Neural cell (in vitro differentiated cells): ENCODE results near the gene TMC1. TPM values are rescaled to one million over a fixed set of nuclear protein-coding genes. Genes with fewer than 3 reads are reported as not detected.

Experiments used
- H2AFZ ChIP-seq: fragments of 200-600, 300-800 bp; sonication (generic), shearing (Covaris generic); 2 replicates; pipeline ENCODE4 v1.6.0; 2014; ENCODE audit warnings: low read depth, mild to moderate bottlenecking, antibody characterized with exemption, low read length, moderate library complexity
- H3F3A ChIP-seq: fragments of 200-600 bp; shearing (Covaris generic); 2 replicates; pipeline ENCODE4 v1.6.1; 2016; ENCODE audit warnings: mild to moderate bottlenecking, moderate library complexity, mixed read lengths, antibody characterized with exemption, low read length; ENCODE audit not compliant: insufficient read depth, poor library complexity, severe bottlenecking
- H3K27ac ChIP-seq: fragments of 200-600, 300-800 bp; sonication (generic), shearing (Covaris generic); 2 replicates; pipeline ENCODE4 v1.5.1; 2014; ENCODE audit warnings: mild to moderate bottlenecking, low read length, moderate library complexity
- H3K27me3 ChIP-seq: fragments of 300-800, 200-600 bp; sonication (generic), shearing (Covaris generic); 2 replicates; pipeline ENCODE4 v1.6.0; 2014; ENCODE audit warnings: mild to moderate bottlenecking, low read depth, low read length, moderate library complexity; ENCODE audit not compliant: insufficient read depth
- H3K36me3 ChIP-seq: fragments of 300-800, 200-600 bp; sonication (generic), shearing (Covaris generic); 2 replicates; pipeline ENCODE4 v1.5.1; 2014; ENCODE audit warnings: mild to moderate bottlenecking, antibody characterized with exemption, low read length, moderate library complexity; ENCODE audit not compliant: insufficient read depth
- H3K4me2 ChIP-seq: fragments of 300-800, 200-600 bp; sonication (generic), shearing (Covaris generic); 2 replicates; pipeline ENCODE4 v1.6.0; 2014; ENCODE audit warnings: mild to moderate bottlenecking, low read length
- H3K4me3 ChIP-seq: fragments of 300-800, 200-600 bp; sonication (generic), shearing (Covaris generic); 2 replicates; pipeline ENCODE4 v1.5.1; 2014; ENCODE audit warnings: mild to moderate bottlenecking, low read length, moderate library complexity
- H3K79me2 ChIP-seq: fragments of 200-600 bp; shearing (Covaris generic); replicated peaks from 2 replicates; pipeline ENCODE4 v1.6.0; 2014; ENCODE audit warnings: mild to moderate bottlenecking, low read length, moderate library complexity; ENCODE audit not compliant: insufficient read depth
- H3K9ac ChIP-seq: fragments of 300-800, 200-600 bp; sonication (generic), shearing (Covaris generic); 2 replicates; pipeline ENCODE4 v1.6.1; 2016; ENCODE audit warnings: mild to moderate bottlenecking, low read length, mixed read lengths
- H3K9me2 ChIP-seq: fragments of 200-600 bp; shearing (Covaris generic); 2 replicates; pipeline ENCODE4 v1.6.1; 2016; ENCODE audit warnings: mild to moderate bottlenecking, low read length, mixed read lengths; ENCODE audit not compliant: insufficient read depth
- H3K9me3 ChIP-seq: fragments of 200-600, 300-800 bp; sonication (generic), shearing (Covaris generic); 2 replicates; pipeline ENCODE4 v1.6.1; 2016; ENCODE audit warnings: mild to moderate bottlenecking, mixed run types, low read length, moderate library complexity, mixed read lengths
- H4K20me1 ChIP-seq: fragments of 200-600 bp; shearing (Covaris generic); 2 replicates; pipeline ENCODE4 v1.6.1; 2016; ENCODE audit warnings: mild to moderate bottlenecking, mixed run types; ENCODE audit not compliant: insufficient read depth
- CTCF ChIP-seq: fragments of 450-650 bp; IDR thresholded peaks from 2 replicates; pipeline ENCODE4 v1.5.1; 2014; ENCODE audit warnings: antibody characterized with exemption, mild to moderate bottlenecking, moderate library complexity; ENCODE audit not compliant: poor library complexity, severe bottlenecking
- EP300 ChIP-seq: fragments of 450-650 bp; conservative IDR thresholded peaks from 2 replicates; pipeline ENCODE4 v1.6.1; 2014; ENCODE audit warnings: antibody characterized with exemption, mild to moderate bottlenecking, moderate library complexity; ENCODE audit not compliant: poor library complexity, severe bottlenecking
- EZH2 ChIP-seq: fragments of 200-600, 300-800 bp; shearing (Covaris generic), sonication (generic); IDR thresholded peaks from 2 replicates; pipeline ENCODE4 v1.6.1; 2014; ENCODE audit warnings: antibody characterized with exemption, low read length, borderline replicate concordance, mild to moderate bottlenecking; ENCODE audit not compliant: insufficient read depth, poor library complexity, severe bottlenecking
- MXI1 ChIP-seq: fragments of 450-650 bp; conservative IDR thresholded peaks from 2 replicates; pipeline ENCODE4 v1.6.1; 2014; ENCODE audit warnings: antibody characterized with exemption, mild to moderate bottlenecking; ENCODE audit not compliant: poor library complexity, severe bottlenecking
- POLR2AphosphoS5 ChIP-seq: IDR thresholded peaks from 2 replicates; pipeline ENCODE4 v1.6.1; 2012
- RAD21 ChIP-seq: fragments of 450-650 bp; conservative IDR thresholded peaks from 2 replicates; pipeline ENCODE4 v1.6.1; 2014; ENCODE audit warnings: antibody characterized with exemption, mild to moderate bottlenecking, moderate library complexity
- SMC3 ChIP-seq: fragments of 450-650 bp; conservative IDR thresholded peaks from 2 replicates; pipeline ENCODE4 v1.6.1; 2014; ENCODE audit warnings: antibody characterized with exemption, mild to moderate bottlenecking, moderate library complexity; ENCODE audit not compliant: poor library complexity
- TAF1 ChIP-seq: IDR thresholded peaks from 2 replicates; pipeline ENCODE4 v1.6.1; 2012; ENCODE audit warnings: low read depth
- polyA plus RNA-seq: library from polyadenylated mRNA; depleted of rRNA; stranded (reverse); fragments of >200 nt; gene quantifications from 2 replicates; pipeline ENCODE4 v1.2.3, GENCODE V29; 2014
- TF ChIP-seq, protein P1 (sequence below): IDR thresholded peaks from 2 replicates; pipeline ENCODE4 v1.6.1; 2012; ENCODE audit warnings: borderline replicate concordance

The TMC1 gene
- polyA plus RNA-seq, 1 donor from 2014 or later: not detected

- Histone ChIP-seq H3K36me3 (no peaks in the 10 kb centered on the region), H3K27ac (no peak overlapping the region), H3K9me3 (no peaks in the 10 kb centered on the region), H3K4me3 (no peak overlapping the region), H3K9ac (no peak overlapping the region), H4K20me1 (no peaks in the 10 kb centered on the region), H3K27me3 (no peaks in the 10 kb centered on the region), H3F3A (no peaks in the 10 kb centered on the region), H2AFZ (no peak overlapping the region), H3K4me2 (no peak overlapping the region), H3K79me2 (no peaks in the 10 kb centered on the region), H3K9me2 (no peaks in the 10 kb centered on the region)
- TF ChIP-seq, protein P1, sequence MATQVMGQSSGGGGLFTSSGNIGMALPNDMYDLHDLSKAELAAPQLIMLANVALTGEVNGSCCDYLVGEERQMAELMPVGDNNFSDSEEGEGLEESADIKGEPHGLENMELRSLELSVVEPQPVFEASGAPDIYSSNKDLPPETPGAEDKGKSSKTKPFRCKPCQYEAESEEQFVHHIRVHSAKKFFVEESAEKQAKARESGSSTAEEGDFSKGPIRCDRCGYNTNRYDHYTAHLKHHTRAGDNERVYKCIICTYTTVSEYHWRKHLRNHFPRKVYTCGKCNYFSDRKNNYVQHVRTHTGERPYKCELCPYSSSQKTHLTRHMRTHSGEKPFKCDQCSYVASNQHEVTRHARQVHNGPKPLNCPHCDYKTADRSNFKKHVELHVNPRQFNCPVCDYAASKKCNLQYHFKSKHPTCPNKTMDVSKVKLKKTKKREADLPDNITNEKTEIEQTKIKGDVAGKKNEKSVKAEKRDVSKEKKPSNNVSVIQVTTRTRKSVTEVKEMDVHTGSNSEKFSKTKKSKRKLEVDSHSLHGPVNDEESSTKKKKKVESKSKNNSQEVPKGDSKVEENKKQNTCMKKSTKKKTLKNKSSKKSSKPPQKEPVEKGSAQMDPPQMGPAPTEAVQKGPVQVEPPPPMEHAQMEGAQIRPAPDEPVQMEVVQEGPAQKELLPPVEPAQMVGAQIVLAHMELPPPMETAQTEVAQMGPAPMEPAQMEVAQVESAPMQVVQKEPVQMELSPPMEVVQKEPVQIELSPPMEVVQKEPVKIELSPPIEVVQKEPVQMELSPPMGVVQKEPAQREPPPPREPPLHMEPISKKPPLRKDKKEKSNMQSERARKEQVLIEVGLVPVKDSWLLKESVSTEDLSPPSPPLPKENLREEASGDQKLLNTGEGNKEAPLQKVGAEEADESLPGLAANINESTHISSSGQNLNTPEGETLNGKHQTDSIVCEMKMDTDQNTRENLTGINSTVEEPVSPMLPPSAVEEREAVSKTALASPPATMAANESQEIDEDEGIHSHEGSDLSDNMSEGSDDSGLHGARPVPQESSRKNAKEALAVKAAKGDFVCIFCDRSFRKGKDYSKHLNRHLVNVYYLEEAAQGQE: no peak
- no peak for TF ChIP-seq SMC3
- TF ChIP-seq TAF1: no peak
- TF ChIP-seq POLR2AphosphoS5: no peak
Observed at GRCh38 chr9:72827950-72828731, 306.7 kb downstream of the TMC1 start.

- no peak overlapping the region for H3K9ac ChIP-seq
- no peaks in the 10 kb centered on the region for H3F3A ChIP-seq
- H2AFZ ChIP-seq: no peak overlapping the region
- no peak overlapping the region for H3K27ac ChIP-seq
- H3K36me3 ChIP-seq: no peaks in the 10 kb centered on the region
- no peaks in the 10 kb centered on the region for H3K79me2 ChIP-seq
- H3K4me3 ChIP-seq: no peak overlapping the region
- H3K9me2 ChIP-seq: no peaks in the 10 kb centered on the region
- TF ChIP-seq TAF1: no peak
- TF ChIP-seq CTCF: no peak
- TF ChIP-seq RAD21: no peak
- TF ChIP-seq EZH2: no peak
- TF ChIP-seq EP300: no peak
- no peak for TF ChIP-seq POLR2AphosphoS5
- TF ChIP-seq, protein P1: no peak
- TF ChIP-seq MXI1: no peak
- no peak for TF ChIP-seq SMC3
- no peak overlapping the region for H3K4me2 ChIP-seq
- H3K27me3 ChIP-seq: no peaks in the 10 kb centered on the region
- no peaks in the 10 kb centered on the region for H4K20me1 ChIP-seq
- no peaks in the 10 kb centered on the region for H3K9me3 ChIP-seq
Observed at GRCh38 chr9:72834994-72835393, 313.6 kb downstream of the TMC1 start.
